NT2/D1 (cell line): ENCODE measurements around the gene GPHB5.

Experiments used
- YY1 ChIP-seq: IDR thresholded peaks from 2 replicates; pipeline ENCODE4 v1.6.1; 2011; ENCODE audit not compliant: insufficient read length, insufficient read depth
- ZNF274 ChIP-seq: IDR thresholded peaks from 2 replicates; pipeline ENCODE4 v1.6.1; 2011; ENCODE audit warnings: mild to moderate bottlenecking, low read depth, low read length

DNA sequence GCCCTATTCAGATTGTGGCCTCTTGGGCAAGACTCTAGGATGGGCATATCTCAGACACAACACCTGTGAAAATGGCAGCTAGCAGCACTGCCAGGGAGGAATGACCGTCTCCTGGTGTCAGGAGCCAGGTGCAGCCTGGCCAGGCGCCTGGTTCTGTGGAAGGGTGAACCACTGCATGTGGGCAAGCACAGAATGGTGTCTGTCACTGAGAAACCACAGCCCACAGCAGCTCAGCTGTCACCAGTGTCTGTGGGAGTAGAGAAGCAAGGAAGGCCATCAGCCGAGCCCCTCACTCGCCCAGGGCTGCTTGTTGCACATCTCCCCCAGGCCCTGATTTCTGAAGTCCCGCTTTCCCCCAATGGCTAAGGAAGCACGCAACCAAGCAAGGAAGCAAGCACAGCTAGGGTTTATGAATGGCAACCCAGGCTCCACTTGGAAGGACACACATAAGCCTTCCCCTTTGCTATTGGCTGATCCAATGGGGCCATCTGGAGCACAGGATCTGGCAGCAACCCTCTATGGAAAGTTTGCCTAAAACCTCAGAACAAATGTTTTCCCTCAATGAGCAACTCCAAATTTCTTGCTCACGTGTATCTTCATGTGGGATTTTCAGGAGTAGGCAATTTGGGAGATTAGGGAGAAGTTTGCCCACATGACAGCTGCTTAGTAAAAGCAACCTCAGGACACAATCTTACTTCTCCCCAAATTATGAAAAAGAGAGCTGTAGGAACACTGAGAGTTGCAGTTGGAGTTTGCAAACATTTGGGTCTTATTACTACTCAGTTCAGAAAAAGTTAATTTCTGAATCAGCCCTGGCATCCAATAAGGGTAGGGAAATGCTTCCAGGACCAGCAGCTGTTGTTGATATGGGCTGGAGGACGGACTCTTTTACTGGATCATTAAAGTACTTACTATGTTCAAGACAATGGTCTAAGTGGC, 44.7 kb downstream of the GPHB5 start:
- no peak for TF ChIP-seq ZNF274
- TF ChIP-seq YY1, result no peak
